ENCODE measurements around the gene SIAH3.

SIAH3 gene

GRCh38 chr13:45833663-45834375 lies 17.7 kb downstream of the SIAH3 start:
- Histone ChIP-seq H3K27me3 (replicated peaks; ENCODE audit: insufficient read depth, low read length) (no peaks in the 10 kb centered on the region), H3K9me2 (replicated peaks; ENCODE audit: insufficient read depth, low read length) (no peaks in the 10 kb centered on the region), H3K4me1 (ENCODE audit: low read length) (no peaks in the 10 kb centered on the region), H3K27ac (ENCODE audit: low read length) (no peak overlapping the region), H2AFZ (ENCODE audit: low read length) (no peak overlapping the region), H3K79me2 (ENCODE audit: low read length) (no peaks in the 10 kb centered on the region), H3K9me3 (replicated peaks; ENCODE audit: insufficient read depth, low read length) (no peaks in the 10 kb centered on the region), H3F3A (ENCODE audit: insufficient read depth, low read length) (no peaks in the 10 kb centered on the region), H4K20me1 (ENCODE audit: insufficient read depth, low read length) (no peaks in the 10 kb centered on the region), H3K9ac (ENCODE audit: low read length) (no peak overlapping the region), H3K4me2 (ENCODE audit: low read depth, low read length) (no peak overlapping the region), H3K36me3 (replicated peaks; ENCODE audit: insufficient read depth, low read length) (no peaks in the 10 kb centered on the region), H3K4me3 (ENCODE audit: low read length) (no peak overlapping the region)
- TF ChIP-seq EZH2phosphoT487 (IDR thresholded peaks at IDR 0.05; ENCODE audit: low read length): no peak
- no peak for TF ChIP-seq EZH2 (optimal IDR thresholded peaks at IDR 0.05; ENCODE audit: low read depth, low read length)
- DNase-seq: no peak

GRCh38 chr13:45833242-45833641 lies 18.3 kb downstream of the SIAH3 start:
- H3K4me2 ChIP-seq (ENCODE audit: low read depth, low read length): no peak overlapping the region
- no peak overlapping the region for H3K9ac ChIP-seq (ENCODE audit: low read length)
- no peak overlapping the region for H2AFZ ChIP-seq (ENCODE audit: low read length)
- TF ChIP-seq EZH2 (optimal IDR thresholded peaks at IDR 0.05; ENCODE audit: low read depth, low read length) (no peak), CTCF (IDR thresholded peaks at IDR 0.05; ENCODE audit: low read length) (no peak), EZH2phosphoT487 (IDR thresholded peaks at IDR 0.05; ENCODE audit: low read length) (no peak)
- no peak for DNase-seq
- no peaks in the 10 kb centered on the region for H3K9me2 ChIP-seq (replicated peaks; ENCODE audit: insufficient read depth, low read length)
- no peaks in the 10 kb centered on the region for H3K79me2 ChIP-seq (ENCODE audit: low read length)
- no peaks in the 10 kb centered on the region for H3K27me3 ChIP-seq (replicated peaks; ENCODE audit: insufficient read depth, low read length)
- no peaks in the 10 kb centered on the region for H3K36me3 ChIP-seq (replicated peaks; ENCODE audit: insufficient read depth, low read length)
- H4K20me1 ChIP-seq (ENCODE audit: insufficient read depth, low read length): no peaks in the 10 kb centered on the region
- H3F3A ChIP-seq (ENCODE audit: insufficient read depth, low read length): no peaks in the 10 kb centered on the region
- H3K4me1 ChIP-seq (ENCODE audit: low read length): no peaks in the 10 kb centered on the region
- no peaks in the 10 kb centered on the region for H3K9me3 ChIP-seq (replicated peaks; ENCODE audit: insufficient read depth, low read length)
- H3K4me3 ChIP-seq (ENCODE audit: low read length): no peak overlapping the region
- no peak overlapping the region for H3K27ac ChIP-seq (ENCODE audit: low read length)

- no peaks in the 10 kb centered on the region for H3K4me1 ChIP-seq (ENCODE audit: low read length)
- no peak overlapping the region for H3K9ac ChIP-seq (ENCODE audit: low read length)
- TF ChIP-seq CTCF (IDR thresholded peaks at IDR 0.05; ENCODE audit: low read length) (no peak), EZH2 (optimal IDR thresholded peaks at IDR 0.05; ENCODE audit: low read depth, low read length) (no peak), EZH2phosphoT487 (IDR thresholded peaks at IDR 0.05; ENCODE audit: low read length) (no peak)
These were observed 19.7 kb downstream of the SIAH3 start for GRCh38 chr13:45831851-45832250.

GRCh38 chr13:45830121-45830520 lies 21.4 kb downstream of the SIAH3 start:
- Histone ChIP-seq H3K9me2 (replicated peaks; ENCODE audit: insufficient read depth, low read length) (no peaks in the 10 kb centered on the region), H4K20me1 (ENCODE audit: insufficient read depth, low read length) (no peaks in the 10 kb centered on the region), H3K4me3 (ENCODE audit: low read length) (no peak overlapping the region), H3K9me3 (replicated peaks; ENCODE audit: insufficient read depth, low read length) (no peaks in the 10 kb centered on the region), H3K4me1 (ENCODE audit: low read length) (no peaks in the 10 kb centered on the region), H3K79me2 (ENCODE audit: low read length) (no peaks in the 10 kb centered on the region), H3K9ac (ENCODE audit: low read length) (no peak overlapping the region), H3K4me2 (ENCODE audit: low read depth, low read length) (no peak overlapping the region), H3K27ac (ENCODE audit: low read length) (no peak overlapping the region), H3F3A (ENCODE audit: insufficient read depth, low read length) (no peaks in the 10 kb centered on the region), H3K36me3 (replicated peaks; ENCODE audit: insufficient read depth, low read length) (no peaks in the 10 kb centered on the region), H3K27me3 (replicated peaks; ENCODE audit: insufficient read depth, low read length) (no peaks in the 10 kb centered on the region), H2AFZ (ENCODE audit: low read length) (no peak overlapping the region)
- DNase-seq: no peak
- TF ChIP-seq EZH2phosphoT487 (IDR thresholded peaks at IDR 0.05; ENCODE audit: low read length) (no peak), CTCF (IDR thresholded peaks at IDR 0.05; ENCODE audit: low read length) (no peak), EZH2 (optimal IDR thresholded peaks at IDR 0.05; ENCODE audit: low read depth, low read length) (no peak)

More at GRCh38 chr13:45831851-45832250, 19.7 kb downstream of the SIAH3 start:
- Histone ChIP-seq H3K9me2 (replicated peaks; ENCODE audit: insufficient read depth, low read length) (no peaks in the 10 kb centered on the region), H3K4me2 (ENCODE audit: low read depth, low read length) (no peak overlapping the region), H3K4me3 (ENCODE audit: low read length) (no peak overlapping the region), H3F3A (ENCODE audit: insufficient read depth, low read length) (no peaks in the 10 kb centered on the region), H3K36me3 (replicated peaks; ENCODE audit: insufficient read depth, low read length) (no peaks in the 10 kb centered on the region), H3K79me2 (ENCODE audit: low read length) (no peaks in the 10 kb centered on the region), H2AFZ (ENCODE audit: low read length) (no peak overlapping the region), H3K9me3 (replicated peaks; ENCODE audit: insufficient read depth, low read length) (no peaks in the 10 kb centered on the region), H3K27ac (ENCODE audit: low read length) (no peak overlapping the region), H3K27me3 (replicated peaks; ENCODE audit: insufficient read depth, low read length) (no peaks in the 10 kb centered on the region), H4K20me1 (ENCODE audit: insufficient read depth, low read length) (no peaks in the 10 kb centered on the region)
- no peak for DNase-seq
